ENCODE data around the gene ATP1A1.

Gene ATP1A1

GRCh38 chr1:116329524-116330341, 43.3 kb upstream of the ATP1A1 start:
- no peak overlapping the region for H3K4me3 ChIP-seq (ENCODE audit: low read depth, low read length)
- TF ChIP-seq CTCF (IDR thresholded peaks at IDR 0.05; ENCODE audit: control insufficient read depth, extremely low read depth, insufficient read depth), result no peak
- no peak for DNase-seq (ENCODE audit: low read depth)

- TF ChIP-seq CTCF (IDR thresholded peaks at IDR 0.05; ENCODE audit: control insufficient read depth, extremely low read depth, insufficient read depth), result no peak
- DNase-seq (ENCODE audit: low read depth), result no peak
- H3K4me3 ChIP-seq (ENCODE audit: low read depth, low read length), result no peak overlapping the region
These were observed 42.7 kb upstream of the ATP1A1 start for GRCh38 chr1:116330342-116330652.

GRCh38 chr1:116330846-116331245, 42.2 kb upstream of the ATP1A1 start:
- DNase-seq (ENCODE audit: low read depth), result no peak
- no peak for TF ChIP-seq CTCF (IDR thresholded peaks at IDR 0.05; ENCODE audit: control insufficient read depth, extremely low read depth, insufficient read depth)
- H3K4me3 ChIP-seq (ENCODE audit: low read depth, low read length), result no peak overlapping the region

GRCh38 chr1:116331523-116331922, 41.5 kb upstream of the ATP1A1 start:
- H3K4me3 ChIP-seq (ENCODE audit: low read depth, low read length), result no peak overlapping the region
- no peak for TF ChIP-seq CTCF (IDR thresholded peaks at IDR 0.05; ENCODE audit: control insufficient read depth, extremely low read depth, insufficient read depth)
- DNase-seq (ENCODE audit: low read depth), result no peak

- no peak overlapping the region for H3K4me3 ChIP-seq (ENCODE audit: low read depth, low read length)
- no peak for DNase-seq (ENCODE audit: low read depth)
- no peak for TF ChIP-seq CTCF (IDR thresholded peaks at IDR 0.05; ENCODE audit: control insufficient read depth, extremely low read depth, insufficient read depth)
These were observed 40.6 kb upstream of the ATP1A1 start for GRCh38 chr1:116332451-116332850.

- H3K4me3 ChIP-seq (ENCODE audit: low read depth, low read length), result no peak overlapping the region
- DNase-seq (ENCODE audit: low read depth), result no peak
- TF ChIP-seq CTCF (IDR thresholded peaks at IDR 0.05; ENCODE audit: control insufficient read depth, extremely low read depth, insufficient read depth), result no peak
These were observed 39.7 kb upstream of the ATP1A1 start for GRCh38 chr1:116333171-116334014.

Measured in LNCaP clone FGC (cell line).